Parathyroid adenoma (tissue), 2 donors: Measurements from ENCODE around the gene C2CD2.
A peak's percentile ranks its signal among the peaks of the same experiment; 100 is the strongest.

Experiments used
- H2AFZ ChIP-seq: fragments of 300-600 bp; sonication (generic); one replicate; pipeline ENCODE4 v1.7.0; 2017; ENCODE audit warnings: antibody characterized with exemption, mild to moderate bottlenecking
- H3K27ac ChIP-seq: fragments of 300-600 bp; sonication (generic); one replicate; pipeline ENCODE4 v1.7.0; 2017
- H3K27me3 ChIP-seq: fragments of 300-600 bp; sonication (generic); one replicate; pipeline ENCODE4 v1.7.0; 2017; ENCODE audit warnings: low read length; ENCODE audit not compliant: control insufficient read depth, insufficient read depth
- H3K36me3 ChIP-seq: fragments of 300-600 bp; sonication (generic); one replicate; pipeline ENCODE4 v1.7.0; 2017; ENCODE audit warnings: low read length; ENCODE audit not compliant: control insufficient read depth, insufficient read depth
- H3K4me1 ChIP-seq: fragments of 300-600 bp; sonication (generic); one replicate; pipeline ENCODE4 v1.7.0; 2017; ENCODE audit warnings: control low read depth
- H3K4me2 ChIP-seq: fragments of 300-600 bp; sonication (generic); one replicate; pipeline ENCODE4 v1.7.0; 2017; ENCODE audit warnings: low read length
- H3K4me3 ChIP-seq: fragments of 300-600 bp; sonication (generic); one replicate; pipeline ENCODE4 v1.7.0; 2017; ENCODE audit warnings: low read depth, low read length
- H3K79me2 ChIP-seq: fragments of 300-600 bp; sonication (generic); one replicate; pipeline ENCODE4 v1.7.0; 2017; ENCODE audit warnings: control low read depth
- H3K9ac ChIP-seq: fragments of 300-600 bp; sonication (generic); one replicate; pipeline ENCODE4 v1.7.0; 2017; ENCODE audit warnings: mild to moderate bottlenecking
- H3K9me3 ChIP-seq: fragments of 300-600 bp; sonication (generic); one replicate; pipeline ENCODE4 v1.7.0; 2017; ENCODE audit warnings: low read length; ENCODE audit not compliant: control insufficient read depth
- CTCF ChIP-seq: fragments of 300-600 bp; sonication (generic); IDR thresholded peaks from one replicate; pipeline ENCODE4 v1.7.0; 2017; ENCODE audit warnings: antibody characterized with exemption, mild to moderate bottlenecking
- donor health status: primary hyperparathyroidism.

The C2CD2 gene

GRCh38 chr21:41970751-41971653 is 17.2 kb upstream of the C2CD2 start:
- Histone ChIP-seq H3K79me2 (no peaks in the 10 kb centered on the region), H3K9ac (no peak overlapping the region), H3K4me3 (no peak overlapping the region), H3K4me2 (no peak overlapping the region), H3K9me3 (no peaks in the 10 kb centered on the region), H2AFZ (no peak overlapping the region), H3K27me3 (no peaks in the 10 kb centered on the region), H3K4me1 (no peaks in the 10 kb centered on the region), H3K27ac (no peak overlapping the region), H3K36me3 (no peaks in the 10 kb centered on the region)
- no peak for TF ChIP-seq CTCF

- no peak for TF ChIP-seq CTCF
- Histone ChIP-seq H2AFZ (no peak overlapping the region), H3K27me3 (no peaks in the 10 kb centered on the region), H3K4me3 (no peak overlapping the region), H3K9me3 (no peaks in the 10 kb centered on the region), H3K9ac (no peak overlapping the region), H3K79me2 (no peaks in the 10 kb centered on the region), H3K27ac (no peak overlapping the region), H3K4me2 (no peak overlapping the region), H3K4me1 (no peaks in the 10 kb centered on the region), H3K36me3 (no peaks in the 10 kb centered on the region)
These were observed 16.2 kb upstream of the C2CD2 start for GRCh38 chr21:41970106-41970391.

- H3K9me3 ChIP-seq = no peaks in the 10 kb centered on the region
- no peak overlapping the region for H3K27ac ChIP-seq
- H3K9ac ChIP-seq = no peak overlapping the region
- no peak for TF ChIP-seq CTCF
- H3K79me2 ChIP-seq = no peaks in the 10 kb centered on the region
- no peak overlapping the region for H3K4me3 ChIP-seq
- H3K4me2 ChIP-seq = no peak overlapping the region
- no peaks in the 10 kb centered on the region for H3K36me3 ChIP-seq
- H3K4me1 ChIP-seq = no peaks in the 10 kb centered on the region
- no peak overlapping the region for H2AFZ ChIP-seq
- no peaks in the 10 kb centered on the region for H3K27me3 ChIP-seq
These were observed 13.9 kb upstream of the C2CD2 start for GRCh38 chr21:41967708-41968107.

- H3K27me3 ChIP-seq = no peaks in the 10 kb centered on the region
- no peaks in the 10 kb centered on the region for H3K79me2 ChIP-seq
- H3K9ac ChIP-seq = no peak overlapping the region
- H3K4me2 ChIP-seq = peak overlapping the region; percentile 5
- H3K4me3 ChIP-seq = no peak overlapping the region
- H3K27ac ChIP-seq = no peak overlapping the region
- H2AFZ ChIP-seq = no peak overlapping the region
- no peaks in the 10 kb centered on the region for H3K4me1 ChIP-seq
- TF ChIP-seq CTCF = no peak
- H3K36me3 ChIP-seq = no peaks in the 10 kb centered on the region
- H3K9me3 ChIP-seq = no peaks in the 10 kb centered on the region
These were observed 13.2 kb upstream of the C2CD2 start for GRCh38 chr21:41966872-41967621.
